ENCODE measurements around the gene RANBP1.

Gene RANBP1

GRCh38 chr22:20138868-20139267 lies 23.0 kb downstream of the RANBP1 start:
- Histone ChIP-seq H3K27me3 (ENCODE audit: control insufficient read depth in 2 of 2, insufficient read depth in 2 of 2, low read length in 2 of 2) (no peaks in the 10 kb centered on the region), H3K9me3 (ENCODE audit: control insufficient read depth in 2 of 2, low read length in 2 of 2) (no peaks in the 10 kb centered on the region), H3K9ac (ENCODE audit: low read depth in 1 of 2, low read length in 2 of 2) (no peak overlapping the region), H3K4me1 (ENCODE audit: control insufficient read depth in 2 of 2, insufficient read depth in 2 of 2, low read length in 2 of 2) (peaks cover 3 to 9% of the 10 kb centered on the region in 2 donors), H3K4me3 (ENCODE audit: low read length in 2 of 2) (no peak overlapping the region), H3K36me3 (ENCODE audit: control insufficient read depth in 2 of 2, insufficient read depth in 2 of 2, low read length in 2 of 2) (peaks cover 0 to 7% of the 10 kb centered on the region in 2 donors), H3K27ac (ENCODE audit: low read depth in 2 of 2, low read length in 2 of 2) (no peak overlapping the region)

- Histone ChIP-seq H3K4me1 (ENCODE audit: control insufficient read depth in 2 of 2, insufficient read depth in 2 of 2, low read length in 2 of 2) (peaks cover 3 to 9% of the 10 kb centered on the region in 2 donors), H3K27ac (ENCODE audit: low read depth in 2 of 2, low read length in 2 of 2) (no peak overlapping the region), H3K9ac (ENCODE audit: low read depth in 1 of 2, low read length in 2 of 2) (no peak overlapping the region), H3K36me3 (ENCODE audit: control insufficient read depth in 2 of 2, insufficient read depth in 2 of 2, low read length in 2 of 2) (peaks cover 0 to 7% of the 10 kb centered on the region in 2 donors), H3K27me3 (ENCODE audit: control insufficient read depth in 2 of 2, insufficient read depth in 2 of 2, low read length in 2 of 2) (no peaks in the 10 kb centered on the region), H3K9me3 (ENCODE audit: control insufficient read depth in 2 of 2, low read length in 2 of 2) (no peaks in the 10 kb centered on the region), H3K4me3 (ENCODE audit: low read length in 2 of 2) (no peak overlapping the region)
Measured at GRCh38 chr22:20139391-20140106, 23.6 kb downstream of the RANBP1 start.

- Histone ChIP-seq H3K36me3 (ENCODE audit: control insufficient read depth in 2 of 2, insufficient read depth in 2 of 2, low read length in 2 of 2) (peaks cover 0 to 7% of the 10 kb centered on the region in 2 donors), H3K4me3 (ENCODE audit: low read length in 2 of 2) (no peak overlapping the region), H3K27ac (ENCODE audit: low read depth in 2 of 2, low read length in 2 of 2) (no peak overlapping the region), H3K9me3 (ENCODE audit: control insufficient read depth in 2 of 2, low read length in 2 of 2) (no peaks in the 10 kb centered on the region), H3K9ac (ENCODE audit: low read depth in 1 of 2, low read length in 2 of 2) (no peak overlapping the region), H3K27me3 (ENCODE audit: control insufficient read depth in 2 of 2, insufficient read depth in 2 of 2, low read length in 2 of 2) (no peaks in the 10 kb centered on the region), H3K4me1 (ENCODE audit: control insufficient read depth in 2 of 2, insufficient read depth in 2 of 2, low read length in 2 of 2) (peaks cover 3 to 9% of the 10 kb centered on the region in 2 donors)
Measured at GRCh38 chr22:20140107-20140445, 24.2 kb downstream of the RANBP1 start.

- H3K9me3 ChIP-seq (ENCODE audit: control insufficient read depth in 2 of 2, low read length in 2 of 2), result no peaks in the 10 kb centered on the region
Measured at GRCh38 chr22:20140521-20140964, 24.6 kb downstream of the RANBP1 start.

DNA sequence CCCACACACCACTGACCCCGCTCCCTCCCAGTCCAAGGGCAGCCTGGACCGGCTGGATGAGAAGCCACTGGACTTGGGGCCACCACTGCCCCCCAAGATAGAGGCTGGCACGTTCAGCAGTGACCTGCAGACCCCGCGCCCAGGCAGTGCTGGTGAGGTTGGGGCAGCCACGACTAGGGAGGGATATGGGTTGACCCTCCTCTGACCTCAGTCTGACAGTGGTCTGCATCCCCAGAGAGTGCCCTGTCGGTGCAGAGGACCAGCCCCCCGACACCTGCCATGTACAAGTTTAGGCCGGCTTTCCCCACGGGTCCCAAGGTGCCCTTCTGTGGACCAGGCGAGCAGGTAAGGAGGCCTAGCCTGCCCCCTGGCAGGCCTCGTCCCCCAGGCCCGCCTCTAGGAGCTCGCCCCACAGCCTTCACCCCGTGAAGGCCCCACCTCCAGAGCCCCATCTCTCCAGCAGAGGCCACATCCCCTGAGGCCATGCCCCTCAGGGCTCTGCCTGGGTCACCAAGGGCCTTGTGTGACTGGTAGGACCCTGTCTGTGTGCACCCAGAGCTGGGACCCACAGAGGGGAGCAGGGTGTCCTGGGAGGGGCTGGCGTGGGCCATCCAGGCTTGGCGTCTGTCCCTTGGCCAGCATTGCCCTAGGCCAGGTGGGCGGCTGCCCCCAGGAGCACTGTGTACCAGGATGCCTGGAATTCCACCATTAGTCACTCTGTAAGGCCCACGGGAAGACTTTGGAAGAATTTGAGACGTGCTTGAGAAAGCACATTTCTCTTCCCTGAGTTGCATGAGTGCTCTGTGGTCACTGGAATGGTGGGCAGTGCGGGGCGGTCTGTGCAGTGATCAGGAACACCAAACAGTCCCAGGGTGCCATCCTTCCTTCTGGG lies 25.5 kb downstream of the RANBP1 start:
- peaks cover 0 to 7% of the 10 kb centered on the region in 2 donors for H3K36me3 ChIP-seq (ENCODE audit: control insufficient read depth in 2 of 2, insufficient read depth in 2 of 2, low read length in 2 of 2)
- no peak overlapping the region for H3K9ac ChIP-seq (ENCODE audit: low read depth in 1 of 2, low read length in 2 of 2)
- H3K27ac ChIP-seq (ENCODE audit: low read depth in 2 of 2, low read length in 2 of 2), result no peak overlapping the region
- no peak overlapping the region for H3K4me3 ChIP-seq (ENCODE audit: low read length in 2 of 2)
- H3K27me3 ChIP-seq (ENCODE audit: control insufficient read depth in 2 of 2, insufficient read depth in 2 of 2, low read length in 2 of 2), result no peaks in the 10 kb centered on the region
- H3K9me3 ChIP-seq (ENCODE audit: control insufficient read depth in 2 of 2, low read length in 2 of 2), result no peaks in the 10 kb centered on the region
- peaks cover 3 to 5% of the 10 kb centered on the region in 2 donors for H3K4me1 ChIP-seq (ENCODE audit: control insufficient read depth in 2 of 2, insufficient read depth in 2 of 2, low read length in 2 of 2)

More at GRCh38 chr22:20140521-20140964, 24.6 kb downstream of the RANBP1 start:
- Histone ChIP-seq H3K9ac (ENCODE audit: low read depth in 1 of 2, low read length in 2 of 2) (no peak overlapping the region), H3K4me1 (ENCODE audit: control insufficient read depth in 2 of 2, insufficient read depth in 2 of 2, low read length in 2 of 2) (peaks cover 3 to 9% of the 10 kb centered on the region in 2 donors), H3K27ac (ENCODE audit: low read depth in 2 of 2, low read length in 2 of 2) (no peak overlapping the region), H3K27me3 (ENCODE audit: control insufficient read depth in 2 of 2, insufficient read depth in 2 of 2, low read length in 2 of 2) (no peaks in the 10 kb centered on the region), H3K4me3 (ENCODE audit: low read length in 2 of 2) (no peak overlapping the region), H3K36me3 (ENCODE audit: control insufficient read depth in 2 of 2, insufficient read depth in 2 of 2, low read length in 2 of 2) (peaks cover 0 to 7% of the 10 kb centered on the region in 2 donors)

- Histone ChIP-seq H3K27me3 (ENCODE audit: control insufficient read depth in 2 of 2, insufficient read depth in 2 of 2, low read length in 2 of 2) (no peaks in the 10 kb centered on the region), H3K36me3 (ENCODE audit: control insufficient read depth in 2 of 2, insufficient read depth in 2 of 2, low read length in 2 of 2) (peaks cover 0 to 7% of the 10 kb centered on the region in 2 donors), H3K4me1 (ENCODE audit: control insufficient read depth in 2 of 2, insufficient read depth in 2 of 2, low read length in 2 of 2) (no peaks in the 10 kb centered on the region), H3K9ac (ENCODE audit: low read depth in 1 of 2, low read length in 2 of 2) (no peak overlapping the region), H3K27ac (ENCODE audit: low read depth in 2 of 2, low read length in 2 of 2) (no peak overlapping the region), H3K9me3 (ENCODE audit: control insufficient read depth in 2 of 2, low read length in 2 of 2) (no peaks in the 10 kb centered on the region), H3K4me3 (ENCODE audit: low read length in 2 of 2) (no peak overlapping the region)
Measured at GRCh38 chr22:20142711-20143621, 27.1 kb downstream of the RANBP1 start.

DNA sequence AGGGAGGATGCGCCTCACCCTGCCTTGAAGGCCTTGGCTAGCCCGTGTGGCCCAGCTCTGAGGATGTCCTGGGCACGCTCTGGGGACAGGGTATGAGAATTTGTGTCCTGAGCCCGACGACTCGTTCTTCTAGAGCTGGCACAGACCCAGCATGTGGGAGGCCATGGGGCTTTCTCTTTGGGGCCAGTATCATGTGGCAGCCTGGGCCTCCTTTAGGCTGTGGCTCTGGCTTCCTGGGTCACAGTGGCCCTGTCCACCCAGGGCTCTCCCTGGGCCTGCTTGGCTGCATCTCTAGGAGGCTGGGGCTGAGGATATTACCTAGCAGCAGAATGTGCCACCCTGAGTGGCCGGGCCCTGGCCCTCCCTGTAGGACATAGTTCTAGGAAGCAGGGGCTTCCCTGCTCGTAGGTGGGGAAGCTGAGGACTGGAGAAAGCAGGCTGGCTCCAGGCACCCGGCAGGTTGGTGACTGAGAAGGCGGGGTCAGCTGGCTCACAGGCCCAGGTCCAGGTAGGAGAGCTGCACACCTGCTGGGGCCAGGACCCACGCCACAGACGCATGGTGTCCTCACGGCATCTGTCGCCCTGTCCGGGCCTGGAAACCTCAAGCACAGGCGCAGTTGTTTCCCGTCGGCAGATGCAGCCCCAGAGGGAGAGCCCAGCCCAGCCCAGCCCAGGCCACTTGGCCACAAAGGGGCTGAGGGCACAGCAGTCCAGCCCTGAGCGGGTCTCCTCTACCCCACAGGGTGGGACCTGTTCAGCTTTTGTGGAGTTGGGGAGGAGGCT lies 28.2 kb downstream of the RANBP1 start:
- no peak overlapping the region for H3K4me3 ChIP-seq (ENCODE audit: low read length in 2 of 2)
- no peaks in the 10 kb centered on the region for H3K27me3 ChIP-seq (ENCODE audit: control insufficient read depth in 2 of 2, insufficient read depth in 2 of 2, low read length in 2 of 2)
- no peaks in the 10 kb centered on the region for H3K4me1 ChIP-seq (ENCODE audit: control insufficient read depth in 2 of 2, insufficient read depth in 2 of 2, low read length in 2 of 2)
- no peak overlapping the region for H3K9ac ChIP-seq (ENCODE audit: low read depth in 1 of 2, low read length in 2 of 2)
- no peaks in the 10 kb centered on the region for H3K9me3 ChIP-seq (ENCODE audit: control insufficient read depth in 2 of 2, low read length in 2 of 2)
- no peak overlapping the region for H3K27ac ChIP-seq (ENCODE audit: low read depth in 2 of 2, low read length in 2 of 2)
- peaks cover 0 to 7% of the 10 kb centered on the region in 2 donors for H3K36me3 ChIP-seq (ENCODE audit: control insufficient read depth in 2 of 2, insufficient read depth in 2 of 2, low read length in 2 of 2)

DNA sequence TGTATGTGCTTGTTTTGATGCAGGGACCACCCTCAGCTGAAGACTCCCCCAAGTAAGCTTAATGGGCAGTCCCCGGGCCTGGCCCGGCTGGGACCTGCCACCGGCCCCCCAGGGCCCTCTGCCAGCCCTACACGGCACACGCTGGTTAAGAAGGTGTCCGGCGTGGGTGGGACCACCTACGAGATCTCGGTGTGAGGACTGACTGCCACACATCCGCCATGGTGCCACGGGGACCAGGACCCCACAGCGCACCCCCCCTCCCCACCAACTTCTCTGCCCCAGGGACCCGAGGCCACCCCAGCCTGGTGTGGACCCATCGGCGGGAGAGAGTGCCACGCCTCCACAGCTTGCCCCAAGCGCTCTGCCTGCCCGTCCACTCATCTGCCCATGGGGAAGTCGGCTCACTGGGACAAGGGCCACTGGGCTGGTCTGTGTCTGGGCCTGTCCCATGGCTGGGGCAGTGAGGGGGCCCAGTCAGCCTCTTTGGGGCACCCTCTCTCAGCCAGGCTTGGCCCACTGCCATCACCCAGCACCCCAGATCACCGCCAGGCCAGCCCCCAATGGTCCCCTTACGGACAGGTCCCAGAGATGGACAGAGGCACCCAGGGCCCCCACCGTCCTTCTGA lies 29.4 kb downstream of the RANBP1 start:
- Histone ChIP-seq H3K9me3 (ENCODE audit: control insufficient read depth in 2 of 2, low read length in 2 of 2) (no peaks in the 10 kb centered on the region), H3K9ac (ENCODE audit: low read depth in 1 of 2, low read length in 2 of 2) (no peak overlapping the region), H3K27ac (ENCODE audit: low read depth in 2 of 2, low read length in 2 of 2) (no peak overlapping the region), H3K4me1 (ENCODE audit: control insufficient read depth in 2 of 2, insufficient read depth in 2 of 2, low read length in 2 of 2) (no peaks in the 10 kb centered on the region), H3K4me3 (ENCODE audit: low read length in 2 of 2) (no peak overlapping the region), H3K27me3 (ENCODE audit: control insufficient read depth in 2 of 2, insufficient read depth in 2 of 2, low read length in 2 of 2) (no peaks in the 10 kb centered on the region), H3K36me3 (ENCODE audit: control insufficient read depth in 2 of 2, insufficient read depth in 2 of 2, low read length in 2 of 2) (no peaks in the 10 kb centered on the region)

DNA sequence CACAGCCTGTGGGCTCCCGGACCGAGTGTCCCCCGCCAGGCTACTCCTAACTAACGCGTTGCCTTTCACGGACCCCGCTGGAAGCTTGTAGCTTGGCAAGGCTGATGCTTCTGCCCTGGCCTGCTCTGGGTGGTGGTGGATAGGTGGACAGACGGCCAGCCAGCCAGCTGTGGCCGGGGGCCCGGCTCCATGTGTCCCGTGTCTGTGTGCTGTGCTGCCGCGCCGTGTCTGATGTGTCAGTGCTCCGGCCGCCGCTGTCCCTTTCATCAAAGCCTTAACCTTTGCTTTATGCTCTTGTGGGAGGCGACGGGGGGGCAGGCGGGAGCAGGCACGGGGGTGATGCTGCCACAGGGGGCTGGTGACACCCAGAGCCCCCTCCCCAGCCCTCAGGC lies 29.9 kb downstream of the RANBP1 start:
- no peak overlapping the region for H3K9ac ChIP-seq (ENCODE audit: low read depth in 1 of 2, low read length in 2 of 2)
- H3K4me3 ChIP-seq (ENCODE audit: low read length in 2 of 2), result no peak overlapping the region
- no peaks in the 10 kb centered on the region for H3K4me1 ChIP-seq (ENCODE audit: control insufficient read depth in 2 of 2, insufficient read depth in 2 of 2, low read length in 2 of 2)
- no peak overlapping the region for H3K27ac ChIP-seq (ENCODE audit: low read depth in 2 of 2, low read length in 2 of 2)
- H3K9me3 ChIP-seq (ENCODE audit: control insufficient read depth in 2 of 2, low read length in 2 of 2), result no peaks in the 10 kb centered on the region
- no peaks in the 10 kb centered on the region for H3K27me3 ChIP-seq (ENCODE audit: control insufficient read depth in 2 of 2, insufficient read depth in 2 of 2, low read length in 2 of 2)
- no peaks in the 10 kb centered on the region for H3K36me3 ChIP-seq (ENCODE audit: control insufficient read depth in 2 of 2, insufficient read depth in 2 of 2, low read length in 2 of 2)
